H7 (cell line): Measurements from ENCODE around the gene PTPRN2. TPM values are rescaled to one million over a fixed set of nuclear protein-coding genes. Genes with fewer than 3 reads are reported as not detected.
"Not testable (repeated sequence)": the region's sequence is repeated elsewhere in the genome, so short reads cannot be mapped to it uniquely, and the experiment has no call there.

Experiments
- DNase-seq: peaks from one replicate; pipeline ENCODE4 v3.0.0; 2012
- H3K27me3 ChIP-seq: 2 replicates; pipeline ENCODE4 v1.6.0; 2011; ENCODE audit warnings: mild to moderate bottlenecking, low read length; ENCODE audit not compliant: control insufficient read depth, insufficient read depth
- H3K36me3 ChIP-seq: replicated peaks from 2 replicates; pipeline ENCODE4 v1.5.1; 2011; ENCODE audit warnings: low read length; ENCODE audit not compliant: control insufficient read depth, insufficient read depth
- H3K4me3 ChIP-seq: 2 replicates; pipeline ENCODE4 v1.5.1; 2011; ENCODE audit warnings: low read depth, mild to moderate bottlenecking, control low read depth, low read length, moderate library complexity; ENCODE audit not compliant: insufficient read depth
- total RNA-seq: library from RNA; depleted of rRNA; stranded (reverse); fragments of >200 nt; shearing (Covaris generic); gene quantifications from 2 replicates; pipeline ENCODE4 v1.2.3, GENCODE V29; 2014

PTPRN2 gene
- total RNA-seq, 1 experiment from 2014 or later = 0.80 TPM

GRCh38 chr7:158033925-158034324 is 553.7 kb downstream of the PTPRN2 start:
- not testable (repeated sequence) for H3K36me3 ChIP-seq, H3K4me3 ChIP-seq, DNase-seq, H3K27me3 ChIP-seq

DNA sequence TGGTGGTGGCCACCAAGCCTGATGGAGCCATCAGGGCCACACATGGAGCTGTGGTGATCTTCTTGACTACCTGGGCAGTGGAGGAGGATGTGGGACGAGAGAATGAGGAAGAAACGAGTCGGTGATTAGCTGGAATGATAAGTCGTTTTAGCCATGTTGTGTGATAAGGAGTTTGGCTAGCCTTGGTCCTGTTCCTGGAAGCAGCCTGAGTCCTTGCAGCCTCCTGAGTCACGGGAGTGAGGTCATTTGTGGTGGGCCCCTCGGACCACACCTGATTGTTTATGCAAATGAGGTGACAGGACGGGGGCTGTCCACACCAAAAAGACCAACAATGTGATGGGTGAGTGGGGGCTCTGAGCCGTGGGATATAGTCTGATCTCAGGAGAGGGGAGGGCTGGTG is 554.4 kb downstream of the PTPRN2 start:
- no peak for DNase-seq
- Histone ChIP-seq H3K36me3 (no peaks in the 10 kb centered on the region), H3K27me3 (no peaks in the 10 kb centered on the region), H3K4me3 (no peak overlapping the region)

- H3K4me3 ChIP-seq = no peak overlapping the region
- no peaks in the 10 kb centered on the region for H3K36me3 ChIP-seq
- no peak for DNase-seq
- no peaks in the 10 kb centered on the region for H3K27me3 ChIP-seq
Measured at GRCh38 chr7:158032561-158033115, 555.0 kb downstream of the PTPRN2 start.

- no peak for DNase-seq
- no peak overlapping the region for H3K4me3 ChIP-seq
- no peaks in the 10 kb centered on the region for H3K36me3 ChIP-seq
- no peaks in the 10 kb centered on the region for H3K27me3 ChIP-seq
Measured at GRCh38 chr7:158031867-158032308, 555.7 kb downstream of the PTPRN2 start.

DNA sequence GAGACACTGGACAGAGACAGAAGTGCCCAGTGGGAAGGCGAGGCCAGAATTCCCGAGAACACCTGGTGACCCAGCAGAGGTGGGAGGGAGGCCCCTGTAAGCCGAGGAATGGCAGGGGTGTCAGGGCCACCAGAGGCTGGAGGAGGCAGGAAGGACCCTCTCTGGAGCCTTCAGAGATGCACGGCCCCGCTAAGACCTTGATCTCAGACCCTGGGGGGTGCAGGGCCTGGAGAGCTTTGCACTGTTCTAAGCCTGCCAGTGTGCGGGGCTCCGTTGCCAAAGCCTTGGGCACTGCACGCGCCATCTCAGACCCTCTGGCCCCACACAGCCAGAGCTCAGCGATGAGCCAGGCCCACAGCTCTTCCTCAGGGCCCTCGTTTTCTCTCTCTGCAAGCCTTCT is 557.1 kb downstream of the PTPRN2 start:
- H3K4me3 ChIP-seq = no peak overlapping the region
- no peak for DNase-seq
- no peaks in the 10 kb centered on the region for H3K36me3 ChIP-seq
- H3K27me3 ChIP-seq = no peaks in the 10 kb centered on the region

- Histone ChIP-seq H3K36me3 (no peaks in the 10 kb centered on the region), H3K4me3 (no peak overlapping the region), H3K27me3 (no peaks in the 10 kb centered on the region)
- DNase-seq = no peak
Measured at GRCh38 chr7:158030071-158030470, 557.6 kb downstream of the PTPRN2 start.

DNA sequence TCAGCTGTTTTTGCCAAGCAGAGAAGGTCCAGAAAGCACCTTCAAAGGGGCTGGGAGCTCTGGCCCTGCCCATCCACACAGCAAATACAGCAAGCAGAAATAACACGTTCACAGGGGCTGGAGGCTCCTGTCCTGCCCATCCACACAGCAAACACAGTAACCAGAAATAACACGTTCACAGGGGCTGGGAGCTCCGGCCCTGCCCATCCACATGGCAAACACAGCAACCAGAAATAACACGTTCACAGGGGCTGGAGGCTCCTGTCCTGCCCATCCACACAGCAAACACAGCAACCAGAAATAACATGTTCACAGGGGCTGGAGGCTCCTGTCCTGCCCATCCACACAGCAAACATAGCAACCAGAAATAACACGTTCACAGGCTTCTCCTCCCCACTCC is 558.1 kb downstream of the PTPRN2 start:
- DNase-seq = no peak
- Histone ChIP-seq H3K4me3 (no peak overlapping the region), H3K36me3 (no peaks in the 10 kb centered on the region), H3K27me3 (no peaks in the 10 kb centered on the region)

GRCh38 chr7:158028971-158029370 is 558.7 kb downstream of the PTPRN2 start:
- Histone ChIP-seq H3K27me3 (no peaks in the 10 kb centered on the region), H3K4me3 (no peak overlapping the region), H3K36me3 (no peaks in the 10 kb centered on the region)
- DNase-seq = no peak

DNA sequence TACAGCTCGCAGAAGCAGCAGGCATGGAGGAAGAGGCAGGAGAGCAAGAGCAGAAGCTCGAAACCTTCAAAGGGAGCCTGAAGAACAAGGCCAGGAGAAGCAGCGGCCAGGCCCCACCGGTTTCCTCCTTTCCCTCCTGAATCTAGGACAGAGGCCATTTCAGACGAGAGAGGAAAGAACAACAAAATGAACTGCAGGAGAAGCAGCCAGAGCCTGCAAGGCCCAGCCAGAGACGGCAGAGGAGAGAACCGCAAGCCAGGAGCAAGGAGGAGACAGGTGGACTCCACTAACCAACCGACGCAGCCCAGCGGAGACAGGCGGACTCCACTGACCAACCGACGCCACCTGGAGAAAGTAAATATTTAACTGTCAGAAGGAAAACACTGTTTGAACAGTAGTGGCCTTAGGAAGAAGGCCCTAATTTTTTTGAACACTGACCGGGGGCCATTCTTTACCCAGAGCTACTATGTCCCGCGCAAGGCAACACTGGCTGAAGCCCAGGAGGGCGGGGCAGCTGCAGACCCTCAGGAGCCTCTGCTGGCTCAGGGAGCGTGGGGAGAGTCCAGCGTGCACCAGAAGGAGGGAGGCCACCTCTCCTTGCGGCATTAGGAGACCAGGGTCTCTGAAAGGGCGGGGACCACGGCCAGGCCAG is 559.2 kb downstream of the PTPRN2 start:
- Histone ChIP-seq H3K36me3 (no peaks in the 10 kb centered on the region), H3K4me3 (no peak overlapping the region), H3K27me3 (no peaks in the 10 kb centered on the region)
- no peak for DNase-seq

- no peaks in the 10 kb centered on the region for H3K36me3 ChIP-seq
- no peaks in the 10 kb centered on the region for H3K27me3 ChIP-seq
- no peak for DNase-seq
- no peak overlapping the region for H3K4me3 ChIP-seq
Measured at GRCh38 chr7:158027646-158028045, 560.0 kb downstream of the PTPRN2 start.

DNA sequence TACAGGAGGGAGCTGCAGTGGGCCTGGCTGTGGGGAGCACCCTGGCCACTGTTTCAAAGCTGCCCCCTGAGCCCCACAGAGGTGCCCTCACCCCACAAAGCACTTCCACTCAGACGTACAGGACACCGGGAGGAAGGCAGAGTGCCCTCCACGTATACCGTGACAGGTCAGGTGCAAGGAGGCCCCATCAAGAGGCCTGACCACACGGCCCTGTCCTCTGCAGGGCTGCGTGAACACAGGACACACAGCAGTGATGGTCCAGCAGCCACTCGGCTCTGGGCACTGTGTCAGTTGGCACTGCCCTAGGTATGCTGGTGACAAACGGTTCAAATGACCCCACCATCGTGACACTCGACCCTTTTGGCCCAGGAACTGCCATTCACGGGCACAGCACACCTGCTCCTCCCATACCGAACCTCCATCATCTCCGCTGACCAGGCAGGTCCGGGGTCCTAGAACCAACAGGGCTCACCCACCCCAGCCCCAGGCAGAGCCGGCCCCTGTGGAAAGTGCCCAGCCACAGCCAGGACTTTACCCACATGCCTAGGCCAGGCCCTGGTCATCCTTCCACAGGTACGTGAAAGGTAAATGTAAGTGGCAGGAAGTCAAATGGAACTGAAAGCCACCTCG is 560.9 kb downstream of the PTPRN2 start:
- Histone ChIP-seq H3K36me3 (no peaks in the 10 kb centered on the region), H3K4me3 (no peak overlapping the region), H3K27me3 (no peaks in the 10 kb centered on the region)
- DNase-seq = no peak

- no peak for DNase-seq
Measured at GRCh38 chr7:158025686-158026600, 561.7 kb downstream of the PTPRN2 start.

DNA sequence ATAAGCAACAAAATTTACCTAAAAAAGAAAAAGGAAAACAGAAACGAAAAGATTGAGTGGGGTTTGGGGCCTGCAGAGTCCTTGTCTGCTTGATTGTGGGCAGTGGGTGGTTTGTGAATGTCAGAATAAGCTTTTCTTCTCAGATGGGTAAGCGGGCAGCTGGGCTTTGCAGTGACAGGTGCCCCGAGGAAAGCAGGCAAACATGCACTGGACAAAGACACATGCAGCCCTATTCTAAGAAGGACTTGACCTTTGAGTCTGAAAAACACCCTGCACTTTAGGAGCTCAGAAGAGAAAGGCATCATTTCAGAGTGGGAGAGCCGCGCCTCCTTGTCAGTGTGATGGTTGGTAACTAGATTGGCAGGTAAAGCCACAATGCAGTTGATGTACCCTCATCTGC is 562.7 kb downstream of the PTPRN2 start:
- DNase-seq = no peak
- H3K36me3 ChIP-seq = no peaks in the 10 kb centered on the region
- H3K27me3 ChIP-seq = no peaks in the 10 kb centered on the region
- H3K4me3 ChIP-seq = no peak overlapping the region

More at GRCh38 chr7:158025686-158026600, 561.7 kb downstream of the PTPRN2 start:
- Histone ChIP-seq H3K4me3 (no peak overlapping the region), H3K36me3 (no peaks in the 10 kb centered on the region), H3K27me3 (no peaks in the 10 kb centered on the region)

DNA sequence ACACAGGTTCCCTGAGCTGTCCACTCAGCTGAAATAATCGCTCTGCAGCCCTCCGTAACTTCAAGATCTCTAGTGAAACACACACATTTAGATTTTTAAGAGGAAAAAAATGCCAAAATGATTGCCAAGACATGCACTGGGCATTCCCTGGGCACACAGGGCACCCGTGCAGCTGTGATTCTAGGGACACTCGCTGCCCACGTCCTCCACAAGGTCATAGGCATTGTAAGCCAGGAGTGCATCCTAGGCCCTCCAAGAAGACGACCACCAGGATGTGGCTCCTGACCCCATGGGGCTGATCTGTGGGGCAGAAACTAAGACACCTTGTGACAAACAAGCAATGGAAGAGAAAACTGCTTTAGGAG is 563.3 kb downstream of the PTPRN2 start:
- DNase-seq = no peak
- Histone ChIP-seq H3K27me3 (no peaks in the 10 kb centered on the region), H3K4me3 (no peak overlapping the region), H3K36me3 (no peaks in the 10 kb centered on the region)
